Activated CD4-positive, alpha-beta T cell treated with anti-CD3 and anti-CD28 coated beads for 1 hour (primary cell): ENCODE measurements around the gene CKAP2L.
"Not testable (repeated sequence)": the region's sequence is repeated elsewhere in the genome, so short reads cannot be mapped to it uniquely, and the experiment has no call there.

Experiments
- DNase-seq: peaks from one replicate; pipeline ENCODE4 v3.0.0-alpha.2; 2020

Gene CKAP2L

DNA sequence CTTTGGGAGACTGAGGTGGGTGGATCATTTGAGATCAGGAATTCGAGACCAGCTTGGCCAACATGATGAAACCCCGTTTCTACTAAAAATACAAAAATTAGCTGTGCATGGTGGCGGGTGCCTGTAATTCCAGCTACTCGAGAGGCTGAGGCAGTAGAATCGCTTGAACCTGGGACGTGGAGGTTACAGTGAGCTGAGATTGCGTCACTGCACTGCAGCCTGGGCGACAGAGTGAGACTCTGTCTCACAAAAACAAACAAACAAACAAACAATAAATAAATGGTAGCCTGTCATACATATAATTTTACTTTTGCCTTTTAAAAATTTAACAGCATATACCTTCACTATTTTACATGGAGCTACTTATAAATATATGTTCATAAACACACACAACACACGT lies 57.5 kb downstream of the CKAP2L start:
- not testable (repeated sequence) for DNase-seq

DNA sequence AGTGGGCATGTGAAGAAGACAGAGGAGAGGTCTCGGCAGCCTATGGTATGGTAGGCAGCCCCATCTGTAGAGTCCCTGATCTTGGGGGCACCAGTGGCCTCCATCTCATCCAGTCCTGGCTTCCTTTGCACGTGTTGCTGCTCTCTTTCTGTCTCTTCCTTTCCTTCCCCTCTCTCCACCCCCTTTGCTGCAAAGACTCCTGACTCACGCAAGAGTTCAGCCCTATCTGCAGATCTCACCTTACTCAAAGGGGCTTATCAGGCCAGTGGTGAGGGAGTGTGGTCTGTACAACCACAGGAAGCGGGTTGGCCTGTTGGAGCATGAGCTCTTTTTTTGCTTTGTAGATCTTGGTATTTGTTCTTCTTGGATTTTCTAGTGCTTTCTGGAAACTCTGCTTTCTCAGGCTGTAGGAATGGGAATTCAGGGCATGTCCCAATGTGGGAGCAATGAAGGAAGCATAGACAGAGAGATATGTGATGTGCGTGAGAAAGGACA lies 58.2 kb downstream of the CKAP2L start:
- no peak for DNase-seq

DNA sequence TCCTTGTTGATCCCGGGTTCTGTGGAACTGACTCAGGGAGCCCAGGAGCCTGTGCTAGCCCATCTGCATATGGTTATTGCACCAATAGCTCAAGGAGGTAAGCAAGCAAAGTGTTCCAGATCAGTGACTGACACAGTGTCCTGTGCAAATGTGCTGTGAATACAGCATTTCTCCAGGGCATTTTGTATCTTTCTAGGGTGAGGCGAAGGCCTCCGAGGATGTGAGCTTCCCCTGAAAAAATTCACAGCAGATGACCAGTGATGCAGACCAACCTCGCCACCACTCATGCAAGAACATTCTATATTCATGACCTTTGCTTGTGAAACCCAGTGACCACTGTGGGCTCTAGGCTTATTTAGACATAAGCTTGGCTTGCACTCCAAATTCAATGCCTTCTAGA lies 58.8 kb downstream of the CKAP2L start:
- no peak for DNase-seq

DNA sequence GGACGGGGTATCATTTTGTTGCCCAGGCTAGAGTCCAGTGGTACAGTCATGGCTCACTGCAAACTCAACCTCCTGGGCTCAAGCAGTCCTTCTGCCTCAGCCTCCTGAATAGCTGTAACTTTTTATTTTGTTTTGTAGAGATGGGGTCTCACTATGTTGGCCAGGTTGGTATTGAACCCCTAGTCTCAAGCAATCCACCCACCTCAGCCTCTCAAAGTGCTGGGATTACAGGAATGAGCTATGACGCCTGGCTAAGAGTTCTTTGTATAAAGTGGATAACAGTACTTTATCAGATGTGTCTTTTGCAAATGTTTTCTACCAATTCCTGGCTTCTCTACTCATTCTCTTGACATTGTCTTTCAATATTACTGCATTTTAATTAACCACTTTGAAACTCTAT lies 60.7 kb downstream of the CKAP2L start:
- no peak for DNase-seq

DNA sequence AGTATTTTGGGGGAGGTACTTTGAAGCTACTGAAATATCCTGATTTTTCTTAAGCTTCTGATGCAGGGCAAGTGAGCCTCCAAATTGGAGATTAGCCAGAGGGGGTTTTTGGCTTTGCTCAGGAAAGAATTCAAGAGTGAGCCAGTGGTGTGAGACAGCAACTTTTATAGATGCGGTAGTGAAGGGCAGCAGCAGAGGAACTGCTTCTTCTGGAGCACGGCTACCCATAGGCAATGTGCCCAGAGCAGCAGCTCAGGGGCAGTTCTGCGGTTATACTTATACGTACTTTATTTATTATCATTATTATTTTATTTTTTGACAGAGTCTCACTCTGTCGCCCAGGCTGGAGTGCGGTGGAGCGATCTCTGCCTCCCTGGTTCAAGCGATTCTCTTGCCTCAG lies 63.4 kb downstream of the CKAP2L start:
- no peak for DNase-seq

DNA sequence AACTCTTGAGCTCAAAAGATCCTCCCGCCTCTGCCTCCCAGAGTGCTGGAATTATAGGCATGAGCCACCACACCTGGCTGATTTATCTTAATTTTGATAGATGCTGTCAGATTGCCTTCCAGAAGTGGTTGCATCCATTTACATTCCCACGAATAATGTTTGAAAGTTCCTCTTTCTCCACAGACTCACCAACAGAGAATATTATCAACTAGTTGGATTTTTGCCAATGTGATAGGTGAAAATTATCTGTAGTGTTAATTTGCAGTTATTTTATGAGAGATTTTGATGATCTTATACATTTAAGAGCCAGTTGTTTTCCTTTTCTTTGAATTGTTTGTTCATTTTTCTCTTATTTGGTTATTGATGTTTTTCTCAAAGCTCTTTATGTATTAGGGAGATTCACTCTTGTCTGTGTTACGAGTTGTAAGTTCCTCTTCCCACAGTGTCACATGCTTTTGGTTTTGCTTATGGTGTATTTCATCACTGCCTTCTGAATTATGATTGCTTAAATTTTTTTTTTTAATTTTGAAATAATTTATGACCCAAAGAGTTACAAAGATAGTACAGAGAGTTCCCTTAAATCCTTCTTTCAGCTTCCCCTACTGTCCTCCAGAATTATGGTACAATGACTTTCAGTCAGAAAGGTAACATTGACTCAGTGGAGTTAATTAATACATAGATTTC lies 64.3 kb downstream of the CKAP2L start:
- DNase-seq = no peak

DNA sequence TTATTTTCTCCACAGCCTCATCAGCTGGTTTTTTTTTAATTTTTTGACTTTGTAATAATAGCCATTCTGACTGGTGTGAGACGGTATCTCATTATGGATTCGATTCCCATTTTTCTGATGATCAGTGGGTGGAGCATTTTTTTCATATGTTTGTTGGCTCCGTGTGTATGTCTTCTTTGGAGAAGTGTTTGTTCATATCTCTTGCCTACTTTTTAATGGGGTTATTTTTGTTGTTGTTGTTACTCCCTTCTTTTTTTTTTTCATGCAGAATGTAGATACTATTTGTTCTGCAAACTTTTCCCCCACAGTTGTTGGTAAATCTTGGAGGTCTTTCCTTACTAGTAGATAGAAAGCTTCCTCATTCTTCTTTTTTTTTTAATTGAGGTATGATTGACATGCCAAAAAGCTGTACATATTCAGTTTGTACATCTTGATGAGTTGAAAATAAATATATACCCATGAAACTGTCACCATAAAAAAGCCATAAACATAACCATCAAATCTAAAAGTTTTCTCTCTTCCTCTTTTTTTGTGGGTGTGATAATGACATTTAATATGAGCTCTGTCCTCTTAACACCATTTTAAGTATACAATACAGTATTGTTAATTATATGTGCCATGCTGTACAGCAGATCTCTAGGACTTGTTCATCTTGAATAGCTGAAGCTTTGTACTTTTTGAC lies 65.4 kb downstream of the CKAP2L start:
- no peak for DNase-seq

DNA sequence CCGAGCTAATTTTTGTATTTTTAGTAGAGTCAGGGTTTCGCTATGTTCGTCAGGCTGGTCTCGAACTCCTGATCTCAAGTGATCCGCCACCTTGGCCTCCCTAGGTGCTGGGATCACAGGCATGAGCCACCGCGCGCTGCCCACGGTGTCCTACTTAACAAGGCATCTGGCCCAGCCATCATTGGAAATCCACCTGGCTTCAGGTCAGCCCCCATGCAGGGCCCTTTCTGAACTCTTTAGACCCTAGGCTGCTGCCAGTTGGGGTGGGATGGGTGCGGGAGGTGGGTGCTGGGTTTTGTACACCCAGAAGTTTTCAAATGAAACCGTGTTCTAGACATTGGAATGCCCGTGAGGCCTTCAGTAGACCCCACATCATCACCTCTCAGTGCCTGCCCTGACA lies 70.2 kb downstream of the CKAP2L start:
- no peak for DNase-seq

DNA sequence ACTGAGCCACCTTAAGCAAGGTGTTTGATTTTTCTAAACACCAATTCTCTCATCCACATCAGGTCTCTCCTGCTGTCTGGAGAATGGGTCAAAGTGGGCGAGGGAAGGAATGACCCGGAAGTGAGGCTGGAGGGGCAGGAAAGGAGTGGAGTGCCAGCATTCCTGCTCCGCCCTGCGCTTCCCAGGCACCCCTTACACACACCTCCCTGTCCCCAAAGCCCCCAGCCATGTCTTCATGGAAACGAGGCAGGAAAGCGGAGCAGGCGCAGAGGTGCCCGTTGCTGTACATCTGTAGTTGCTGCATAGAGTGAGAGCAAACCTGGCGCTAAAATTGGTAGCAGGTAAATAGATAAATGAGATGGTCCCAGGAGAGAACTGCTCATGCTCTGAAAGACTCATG lies 70.8 kb downstream of the CKAP2L start:
- no peak for DNase-seq

DNA sequence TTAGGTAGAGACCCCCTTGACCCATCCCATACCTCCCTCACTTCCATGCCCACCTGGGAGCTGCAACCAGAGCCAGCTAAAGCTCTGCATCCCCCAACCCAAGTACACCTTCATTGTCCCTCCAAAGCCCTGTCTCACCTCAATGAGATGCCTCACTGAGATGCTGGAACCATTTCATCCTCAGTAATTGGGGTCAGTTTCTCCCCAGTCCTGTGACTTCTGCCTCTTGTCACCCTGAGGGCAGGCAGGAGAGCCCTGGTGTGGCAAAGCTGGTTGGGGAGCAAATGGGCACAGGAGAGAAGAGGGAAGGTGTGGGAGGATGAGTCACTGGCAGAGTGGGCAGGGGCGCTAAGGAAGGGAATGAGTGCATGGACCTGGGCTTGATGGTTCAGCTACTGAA lies 71.5 kb downstream of the CKAP2L start:
- no peak for DNase-seq

DNA sequence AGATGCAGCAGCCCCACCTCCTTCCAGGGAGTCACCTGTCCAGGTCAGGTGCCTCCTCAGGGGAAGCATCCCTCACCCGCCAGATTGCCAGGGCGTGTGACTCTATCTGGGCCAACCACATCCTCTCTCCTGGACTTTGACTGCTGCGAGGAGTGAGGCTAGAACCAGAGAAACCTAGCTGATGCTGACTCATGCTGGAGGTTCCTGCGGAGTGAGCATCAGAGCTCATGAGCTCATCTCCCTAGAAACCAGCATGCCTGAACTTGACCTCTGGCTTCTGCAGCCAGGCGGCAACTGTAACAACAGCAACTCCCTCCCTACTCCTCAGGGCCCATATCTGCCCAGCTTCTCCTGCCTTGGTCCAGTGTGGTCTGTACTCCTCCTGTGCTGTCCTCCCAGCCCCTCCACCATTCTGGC lies 71.9 kb downstream of the CKAP2L start:
- DNase-seq = peak; percentile 19

DNA sequence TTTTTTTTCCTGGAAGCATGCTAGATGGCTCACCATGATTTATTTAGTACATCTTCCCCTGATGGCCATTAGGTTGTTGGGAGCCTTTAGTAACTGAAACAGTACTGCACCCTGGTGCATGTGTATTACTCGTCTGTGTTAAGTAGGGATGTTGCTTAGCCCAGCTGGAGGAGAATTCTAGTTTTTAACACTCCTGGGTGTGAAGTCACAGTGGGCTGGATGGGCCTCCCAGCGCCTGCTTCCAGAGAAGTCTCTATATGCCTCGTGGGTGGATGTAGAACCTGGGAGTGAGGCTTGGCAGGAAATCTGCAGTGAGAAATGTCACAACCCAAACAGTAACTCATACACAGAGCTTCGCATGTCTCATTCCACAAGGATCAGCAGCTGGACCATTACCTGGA lies 72.5 kb downstream of the CKAP2L start:
- no peak for DNase-seq

DNA sequence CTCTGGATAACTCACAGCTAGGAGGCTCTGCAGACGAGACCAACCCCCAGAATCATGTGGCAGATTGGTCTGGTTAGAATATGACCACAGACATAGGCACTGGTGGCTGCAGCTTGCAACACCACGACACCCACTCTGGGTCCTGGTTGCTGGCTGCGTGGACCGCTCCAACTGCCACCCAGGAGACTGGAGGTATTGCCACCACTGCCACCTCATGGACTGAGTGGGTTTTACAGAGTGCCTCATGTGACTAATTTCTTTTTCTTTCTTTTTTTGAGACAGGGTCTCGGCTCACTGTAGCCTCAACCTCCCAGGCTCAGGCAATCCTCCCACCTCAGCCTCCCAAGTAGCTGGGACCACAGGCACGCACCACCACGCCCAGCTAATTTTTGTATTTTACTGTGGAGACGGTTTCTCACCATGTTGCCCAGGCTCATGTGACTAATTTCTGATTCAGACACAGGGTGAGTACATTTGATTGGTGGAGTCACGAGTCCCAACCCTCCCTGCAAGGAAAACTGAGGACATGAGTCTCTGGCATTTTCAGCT lies 73.5 kb downstream of the CKAP2L start:
- DNase-seq = peak; percentile 52

DNA sequence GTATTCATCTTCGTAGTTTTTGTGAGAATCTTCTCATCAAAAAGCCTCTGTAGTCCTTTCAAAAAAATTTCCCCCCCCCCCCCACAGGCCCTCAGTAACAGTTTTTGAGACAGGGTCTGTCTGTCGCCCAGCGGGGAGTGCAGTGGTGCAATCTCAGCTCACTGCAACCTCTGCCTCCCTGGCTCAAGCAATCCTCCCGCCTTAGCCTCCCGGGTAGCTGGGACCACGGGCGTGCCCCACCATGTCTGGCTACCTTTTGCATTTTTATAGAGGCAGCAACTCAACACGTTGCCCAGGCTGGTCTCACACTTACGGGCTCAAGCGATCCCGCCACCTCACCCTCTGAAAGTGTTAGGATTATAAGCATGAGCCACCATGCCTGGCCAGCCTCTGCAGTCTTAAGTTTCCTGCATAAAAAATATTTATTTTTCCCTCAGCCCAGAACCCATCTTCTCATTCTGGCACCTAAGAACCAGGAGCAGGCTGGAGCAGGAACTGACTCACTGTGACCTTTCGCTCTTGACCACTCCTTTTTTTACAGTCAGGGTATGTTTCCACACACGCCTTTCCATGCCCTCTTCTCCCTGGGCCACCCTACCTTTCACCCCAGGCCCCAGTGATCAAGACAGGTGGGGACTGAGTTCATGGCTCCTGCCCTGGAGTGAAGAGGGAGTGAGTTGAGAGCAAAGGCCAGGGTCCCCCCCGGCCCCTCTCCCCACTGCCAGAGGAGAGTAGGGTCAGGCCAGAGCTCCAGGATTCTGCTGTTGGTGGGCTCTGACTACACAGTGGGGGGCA lies 76.1 kb downstream of the CKAP2L start:
- DNase-seq = no peak

DNA sequence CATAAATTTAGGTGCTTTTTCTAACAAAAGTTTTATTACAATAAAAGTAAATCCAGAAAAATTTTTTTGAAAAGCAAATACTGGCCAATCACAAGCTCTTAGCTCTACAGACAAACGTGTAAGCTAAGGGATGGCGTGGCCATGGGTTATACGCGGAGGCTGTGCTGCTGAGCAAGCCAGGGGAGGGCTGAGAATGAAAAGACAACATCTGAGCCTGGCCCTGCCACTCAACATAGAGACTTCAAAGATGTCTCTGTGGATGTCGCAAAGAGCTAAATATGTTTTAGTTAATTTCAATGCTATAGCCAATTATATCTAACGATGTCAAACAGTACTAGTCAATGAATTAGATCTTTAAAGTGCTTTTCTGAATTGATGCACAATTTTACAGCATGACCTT lies 76.9 kb downstream of the CKAP2L start:
- DNase-seq = no peak
